GM21717 (cell line): ENCODE results near the gene WDR53.
"Not testable (repeated sequence)": the region's sequence is repeated elsewhere in the genome, so short reads cannot be mapped to it uniquely, and the experiment has no call there.

Experiments
- ATAC-seq: cut with Tn5 transposase; IDR thresholded peaks from one replicate; pipeline ENCODE4 v1.9.1; 2021; ENCODE audit warnings: mild to moderate bottlenecking, moderate library complexity; ENCODE audit not compliant: unreplicated experiment

Gene WDR53

DNA sequence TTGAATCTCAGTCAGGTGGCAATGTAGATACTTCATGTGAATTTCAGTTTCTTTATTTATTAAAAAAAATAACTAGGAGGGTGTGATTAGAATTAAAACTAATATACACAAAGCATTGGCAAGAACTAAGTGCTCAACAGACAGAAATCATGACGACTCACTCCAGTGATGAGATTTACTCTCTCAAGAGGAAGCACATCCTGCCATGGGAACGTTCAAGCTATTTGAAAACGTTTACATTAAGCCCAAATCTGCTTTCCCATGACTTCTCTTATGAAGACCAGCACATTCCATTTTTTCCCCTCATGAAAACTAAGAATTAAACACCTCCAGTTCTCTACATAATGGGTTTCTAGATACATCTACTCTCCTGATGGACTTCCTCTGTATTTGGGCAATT lies 8.5 kb downstream of the WDR53 start:
- no peak for ATAC-seq

- ATAC-seq: no peak
These were observed 9.9 kb downstream of the WDR53 start for GRCh38 chr3:196558476-196558875.

- no peak for ATAC-seq
These were observed 11.1 kb downstream of the WDR53 start for GRCh38 chr3:196557236-196557635.

GRCh38 chr3:196555295-196555694 lies 13.1 kb downstream of the WDR53 start:
- no peak for ATAC-seq

DNA sequence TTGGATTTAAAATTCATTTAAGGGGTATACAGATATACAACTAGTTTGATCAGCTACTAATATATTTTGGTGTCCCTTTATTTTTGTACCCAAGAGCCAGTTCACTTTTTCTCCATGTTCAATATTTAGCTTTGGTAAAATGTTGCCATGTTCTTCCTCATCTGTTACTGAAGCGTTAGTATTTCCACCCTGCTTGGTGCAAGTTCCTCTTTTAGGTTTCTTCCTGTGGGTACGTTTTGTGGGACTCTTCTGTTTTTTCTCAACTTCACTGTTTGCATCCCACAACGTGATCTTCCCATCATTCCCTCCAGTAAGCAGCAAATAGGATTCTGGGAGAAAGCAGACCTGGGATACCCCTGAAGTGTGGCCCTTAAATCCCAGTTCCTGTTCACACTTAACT lies 14.1 kb downstream of the WDR53 start:
- no peak for ATAC-seq

- ATAC-seq: no peak
These were observed 14.8 kb downstream of the WDR53 start for GRCh38 chr3:196553551-196553950.

GRCh38 chr3:196552253-196552652 lies 16.1 kb downstream of the WDR53 start:
- ATAC-seq: no peak

GRCh38 chr3:196550172-196550571 lies 18.2 kb downstream of the WDR53 start:
- ATAC-seq: not testable (repeated sequence)

- ATAC-seq: not testable (repeated sequence)
These were observed 19.0 kb downstream of the WDR53 start for GRCh38 chr3:196549312-196549711.

DNA sequence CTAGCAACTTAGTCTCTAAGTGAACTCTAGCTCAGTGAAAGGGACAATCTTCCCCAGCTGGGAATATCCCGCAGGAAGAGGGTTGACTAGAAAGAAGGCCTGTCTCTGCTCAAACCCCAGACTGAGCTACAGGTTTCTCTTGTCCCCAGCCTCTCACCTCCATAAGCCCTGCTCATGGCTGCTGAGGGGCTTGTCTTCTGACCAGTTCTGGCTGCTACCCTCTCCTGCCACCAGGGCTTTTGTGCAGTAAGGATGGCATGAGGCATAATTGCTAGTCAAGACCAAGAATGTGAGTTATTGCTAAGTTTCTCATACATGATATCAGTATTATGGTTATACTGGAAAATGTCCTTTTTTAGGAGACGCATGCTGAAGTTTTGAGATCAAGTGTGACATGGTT lies 21.3 kb downstream of the WDR53 start:
- ATAC-seq: no peak

DNA sequence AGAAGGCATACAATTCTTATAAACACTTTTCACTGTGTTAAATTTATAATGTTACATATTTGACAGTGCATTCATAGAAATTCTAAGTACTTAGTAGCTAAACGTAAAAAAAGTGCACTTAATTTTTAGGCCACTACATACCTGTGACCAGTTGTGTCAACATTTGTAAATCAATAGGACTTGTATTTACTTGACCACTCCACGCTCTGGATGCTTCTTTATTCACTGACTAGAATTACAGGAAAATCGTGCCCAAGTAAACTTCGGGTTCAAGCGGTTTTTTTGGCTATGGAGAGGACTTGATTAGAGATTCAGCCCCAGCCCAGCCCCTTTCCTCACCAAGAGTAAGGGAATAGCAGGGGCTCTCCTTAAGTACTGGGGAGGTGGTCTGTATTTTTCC lies 21.8 kb downstream of the WDR53 start:
- ATAC-seq: no peak

DNA sequence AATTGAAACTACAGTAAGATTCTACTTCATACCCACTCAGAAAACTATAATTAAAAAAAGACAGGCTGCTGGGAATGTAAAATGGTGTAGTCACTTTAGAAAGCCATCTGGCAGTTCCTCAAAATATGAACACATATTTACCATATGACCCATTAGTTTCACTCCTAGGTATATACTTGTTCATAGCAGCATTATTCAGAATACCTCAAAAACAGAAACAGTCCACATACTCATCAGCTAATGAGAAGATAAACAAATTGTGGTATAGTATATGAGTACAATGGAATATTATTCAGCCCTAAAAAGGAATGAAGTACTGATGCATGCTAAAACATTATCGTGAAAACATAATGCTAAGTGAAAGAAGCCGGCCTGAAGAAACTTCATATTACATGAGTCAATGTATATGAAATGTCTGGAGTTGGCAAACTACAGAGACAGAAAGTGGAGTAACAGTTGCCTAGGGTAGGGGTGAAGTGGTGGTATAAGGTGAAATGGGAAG lies 23.8 kb downstream of the WDR53 start:
- ATAC-seq: no peak

- no peak for ATAC-seq
These were observed 26.5 kb downstream of the WDR53 start for GRCh38 chr3:196541684-196542445.

DNA sequence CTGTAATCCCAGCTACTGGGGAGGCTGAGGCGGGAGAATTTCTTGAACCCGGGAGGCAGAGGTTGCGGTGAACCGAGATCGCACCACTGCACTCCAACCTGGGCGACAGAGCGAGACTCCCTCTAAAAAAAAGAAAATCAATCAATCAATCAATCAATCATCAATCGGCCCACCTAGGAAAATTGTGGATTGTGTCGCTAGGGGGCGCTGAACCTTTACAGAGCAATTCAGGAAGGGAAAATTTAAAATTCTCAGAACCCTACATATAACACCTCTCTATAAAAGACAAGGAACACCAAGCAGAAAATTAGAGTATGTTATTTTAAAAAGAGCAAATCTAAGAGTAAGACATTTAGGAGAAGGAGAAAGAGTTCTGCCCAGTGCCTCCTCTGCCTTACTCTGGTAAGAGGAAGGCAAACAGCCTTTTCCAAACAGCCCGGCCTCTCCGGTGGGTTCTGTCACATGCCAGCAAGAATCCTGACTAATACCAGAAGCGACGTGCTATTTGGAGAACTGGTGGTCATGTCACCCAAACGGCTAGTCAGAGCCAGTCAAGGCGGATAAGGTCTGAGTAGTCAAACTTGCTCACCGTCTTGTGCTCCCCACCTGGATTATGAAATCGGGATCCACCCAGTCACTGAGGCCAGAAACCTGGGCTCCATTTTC lies 30.9 kb downstream of the WDR53 start:
- no peak for ATAC-seq

GRCh38 chr3:196533260-196533681 lies 35.1 kb downstream of the WDR53 start:
- ATAC-seq: no peak

DNA sequence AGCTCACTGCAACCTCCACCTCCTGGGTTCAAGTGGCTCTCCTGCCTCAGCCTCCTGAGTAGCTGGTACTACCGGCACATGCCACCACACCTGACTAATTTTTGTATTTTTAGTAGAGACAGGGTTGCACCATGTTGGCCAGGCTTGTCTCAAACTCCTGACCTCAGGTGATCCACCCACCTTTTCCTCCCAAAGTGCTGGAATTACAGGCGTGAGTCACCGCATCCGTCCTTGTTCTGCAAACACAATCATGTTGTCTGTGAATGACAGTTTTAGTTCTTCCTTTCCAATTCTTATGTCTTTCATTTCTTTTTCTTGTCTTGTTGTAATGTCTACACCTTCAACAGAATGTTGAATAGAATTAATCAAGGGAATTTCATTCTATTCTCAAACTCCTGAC lies 36.9 kb downstream of the WDR53 start:
- no peak for ATAC-seq

- ATAC-seq: peak; percentile 69
These were observed 39.6 kb downstream of the WDR53 start for GRCh38 chr3:196528639-196529233.

DNA sequence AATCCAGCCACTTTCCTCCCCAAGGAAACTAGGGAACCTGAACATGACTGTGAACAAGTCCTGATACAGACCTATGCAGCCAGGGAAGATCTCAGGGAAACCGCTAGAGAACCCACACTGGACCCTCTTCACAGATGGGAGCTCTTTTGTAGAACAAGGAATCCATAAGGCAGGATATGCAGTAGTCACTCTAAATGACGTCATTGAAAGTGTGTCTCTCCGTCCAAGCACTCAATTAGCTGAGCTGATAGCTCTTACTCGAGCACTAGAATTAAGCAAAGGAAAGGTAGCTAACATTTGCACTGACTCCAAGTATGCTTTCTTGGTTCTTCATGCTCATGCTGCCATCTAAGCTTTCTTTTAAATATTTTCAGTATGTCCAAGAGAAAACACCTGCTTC lies 43.2 kb downstream of the WDR53 start:
- ATAC-seq: no peak

DNA sequence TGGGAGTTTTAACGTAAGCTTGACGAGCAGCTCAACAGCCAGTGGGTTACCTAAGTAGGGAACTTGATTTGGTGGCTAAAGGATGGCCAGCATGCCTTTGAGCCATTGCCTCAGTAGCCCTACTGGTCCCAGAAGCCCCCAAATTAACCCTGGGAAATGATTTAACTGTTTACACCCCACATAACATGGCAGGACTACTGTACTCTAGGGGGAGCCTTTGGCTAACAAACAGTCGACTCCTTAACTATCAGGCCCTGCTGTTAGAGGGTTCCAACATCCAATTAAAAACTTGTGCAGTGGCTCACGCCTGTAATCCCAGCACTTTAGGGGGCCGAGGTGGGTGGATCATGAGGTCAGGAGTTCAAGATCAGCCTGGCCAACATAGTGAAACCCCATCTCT lies 43.8 kb downstream of the WDR53 start:
- ATAC-seq: no peak

DNA sequence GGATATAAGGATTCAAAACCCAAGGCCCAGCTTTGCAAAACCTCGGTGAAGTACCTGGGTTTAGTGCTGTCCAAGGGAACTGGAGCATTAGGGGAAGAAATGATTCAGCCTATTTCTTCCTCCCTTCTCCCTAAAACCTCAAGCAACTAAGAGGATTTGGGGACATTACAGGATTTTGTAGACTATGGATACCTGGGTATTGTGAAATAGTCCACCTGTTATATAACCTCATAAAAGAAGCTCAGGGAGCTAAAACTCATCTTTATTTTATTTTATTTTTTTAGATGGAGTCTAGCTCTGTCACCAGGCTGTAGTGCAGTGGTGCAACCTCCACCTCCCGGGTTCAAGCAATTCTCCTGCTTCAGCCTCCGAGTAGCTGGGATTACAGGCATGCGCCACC lies 44.5 kb downstream of the WDR53 start:
- no peak for ATAC-seq

GRCh38 chr3:196521291-196521690 lies 47.1 kb downstream of the WDR53 start:
- ATAC-seq: not testable (repeated sequence)

- ATAC-seq: no peak
These were observed 48.7 kb downstream of the WDR53 start for GRCh38 chr3:196519718-196520082.
